ENCODE data around the gene ANO10. TPM values are rescaled to one million over a fixed set of nuclear protein-coding genes. Genes with fewer than 3 reads are reported as not detected.

The ANO10 gene
- polyA plus RNA-seq, 1 donor from 2014 or later = 11.1 TPM

GRCh38 chr3:43473737-43474136 lies 148.1 kb downstream of the ANO10 start:
- Histone ChIP-seq H3K4me3 (ENCODE audit: low read length) (no peak overlapping the region), H2AFZ (ENCODE audit: low read depth, low read length) (no peak overlapping the region), H3K79me2 (replicated peaks; ENCODE audit: insufficient read depth, low read length) (no peaks in the 10 kb centered on the region), H3K36me3 (ENCODE audit: insufficient read depth, low read length) (no peaks in the 10 kb centered on the region), H3K27me3 (ENCODE audit: insufficient read depth, low read depth, low read length) (no peaks in the 10 kb centered on the region), H3K4me2 (ENCODE audit: low read length) (no peak overlapping the region), H3K9ac (ENCODE audit: low read length) (no peak overlapping the region), H3K27ac (ENCODE audit: low read length) (no peak overlapping the region), H3K9me2 (ENCODE audit: insufficient read depth, low read length) (no peaks in the 10 kb centered on the region), H3K9me3 (ENCODE audit: low read length) (no peaks in the 10 kb centered on the region), H4K20me1 (ENCODE audit: insufficient read depth) (no peaks in the 10 kb centered on the region), H3F3A (ENCODE audit: insufficient read depth, low read length, poor library complexity, severe bottlenecking) (no peaks in the 10 kb centered on the region)
- TF ChIP-seq MXI1 (conservative IDR thresholded peaks at IDR 0.05; ENCODE audit: poor library complexity, severe bottlenecking) (no peak), SMC3 (conservative IDR thresholded peaks at IDR 0.05; ENCODE audit: poor library complexity) (no peak), CTCF (IDR thresholded peaks at IDR 0.05; ENCODE audit: poor library complexity, severe bottlenecking) (no peak), TAF1 (IDR thresholded peaks at IDR 0.05; ENCODE audit: low read depth) (no peak), RAD21 (conservative IDR thresholded peaks at IDR 0.05) (no peak), POLR2AphosphoS5 (IDR thresholded peaks at IDR 0.05) (no peak), REST (IDR thresholded peaks at IDR 0.05; ENCODE audit: borderline replicate concordance) (no peak), EP300 (conservative IDR thresholded peaks at IDR 0.05; ENCODE audit: poor library complexity, severe bottlenecking) (no peak), EZH2 (IDR thresholded peaks at IDR 0.05; ENCODE audit: borderline replicate concordance, insufficient read depth, low read length, poor library complexity, severe bottlenecking) (no peak)

GRCh38 chr3:43473244-43473643 lies 148.6 kb downstream of the ANO10 start:
- no peak for TF ChIP-seq EZH2 (IDR thresholded peaks at IDR 0.05; ENCODE audit: borderline replicate concordance, insufficient read depth, low read length, poor library complexity, severe bottlenecking)
- TF ChIP-seq CTCF (IDR thresholded peaks at IDR 0.05; ENCODE audit: poor library complexity, severe bottlenecking) = no peak
- no peak for TF ChIP-seq SMC3 (conservative IDR thresholded peaks at IDR 0.05; ENCODE audit: poor library complexity)
- no peak for TF ChIP-seq POLR2AphosphoS5 (IDR thresholded peaks at IDR 0.05)
- no peak for TF ChIP-seq EP300 (conservative IDR thresholded peaks at IDR 0.05; ENCODE audit: poor library complexity, severe bottlenecking)
- TF ChIP-seq TAF1 (IDR thresholded peaks at IDR 0.05; ENCODE audit: low read depth) = no peak
- TF ChIP-seq MXI1 (conservative IDR thresholded peaks at IDR 0.05; ENCODE audit: poor library complexity, severe bottlenecking) = no peak
- TF ChIP-seq RAD21 (conservative IDR thresholded peaks at IDR 0.05) = no peak
- no peak for TF ChIP-seq REST (IDR thresholded peaks at IDR 0.05; ENCODE audit: borderline replicate concordance)
- Histone ChIP-seq H3K9me3 (ENCODE audit: low read length) (no peaks in the 10 kb centered on the region), H3K4me2 (ENCODE audit: low read length) (no peak overlapping the region), H2AFZ (ENCODE audit: low read depth, low read length) (no peak overlapping the region), H3K9ac (ENCODE audit: low read length) (no peak overlapping the region), H3F3A (ENCODE audit: insufficient read depth, low read length, poor library complexity, severe bottlenecking) (no peaks in the 10 kb centered on the region), H3K27me3 (ENCODE audit: insufficient read depth, low read depth, low read length) (no peaks in the 10 kb centered on the region), H3K4me3 (ENCODE audit: low read length) (no peak overlapping the region), H4K20me1 (ENCODE audit: insufficient read depth) (no peaks in the 10 kb centered on the region), H3K27ac (ENCODE audit: low read length) (no peak overlapping the region), H3K79me2 (replicated peaks; ENCODE audit: insufficient read depth, low read length) (no peaks in the 10 kb centered on the region), H3K9me2 (ENCODE audit: insufficient read depth, low read length) (no peaks in the 10 kb centered on the region), H3K36me3 (ENCODE audit: insufficient read depth, low read length) (no peaks in the 10 kb centered on the region)

Measured in neural cell (in vitro differentiated cells).